ENCODE measurements around the gene RAD51B.

GRCh38 chr14:68027276-68027675, 207.7 kb downstream of the RAD51B start:
- no peak for TF ChIP-seq FOXP2 (optimal IDR thresholded peaks at IDR 0.05; ENCODE audit: control extremely low read depth, extremely low read length, insufficient read depth)
- no peak for TF ChIP-seq POLR2AphosphoS5 (IDR thresholded peaks at IDR 0.05; ENCODE audit: borderline replicate concordance, low read depth, low read length)
